22Rv1 (cell line): ENCODE data around the gene ZNF606.

Experiments used
- CTCF ChIP-seq: fragments of 450-650 bp; IDR thresholded peaks from 2 replicates; pipeline ENCODE4 v1.5.1; 2017; ENCODE audit warnings: mild to moderate bottlenecking
- ZFX ChIP-seq: fragments of 450-650 bp; IDR thresholded peaks from 2 replicates; pipeline ENCODE4 v1.6.1; 2017; ENCODE audit warnings: antibody characterized with exemption, borderline replicate concordance

GRCh38 chr19:57927587-57927986 lies 75.0 kb downstream of the ZNF606 start:
- TF ChIP-seq CTCF (no peak), ZFX (no peak)
